ENCODE measurements around the gene ABCA1. TPM values are rescaled to one million over a fixed set of nuclear protein-coding genes. Genes with fewer than 3 reads are reported as not detected.

Gene ABCA1
- total RNA-seq, 1 experiment from 2014 or later: 0.69 TPM

GRCh38 chr9:104758974-104759373 lies 169.0 kb downstream of the ABCA1 start:
- ChIA-PET POLR2A (ENCODE audit: low non-redundant PET) (no interaction called here), CTCF (interaction anchor here (0.6 kb wide), 1 partner anchor 11 kb away, joined by 3 read pairs; no protein-coding TSS in a partner anchor)
- DNase-seq (ENCODE audit: low spot score): no peak
- Histone ChIP-seq H3K4me3 (ENCODE audit: low read depth, low read length, poor library complexity, severe bottlenecking) (no peak overlapping the region), H3K27ac (ENCODE audit: low read depth, low read length, poor library complexity, severe bottlenecking) (no peak overlapping the region), H3K36me3 (ENCODE audit: insufficient read depth, low read length, poor library complexity, severe bottlenecking) (no peaks in the 10 kb centered on the region), H3K9me3 (ENCODE audit: low read depth, low read length, poor library complexity, severe bottlenecking) (no peaks in the 10 kb centered on the region), H3K4me1 (ENCODE audit: insufficient read depth, low read length, poor library complexity, severe bottlenecking) (no peaks in the 10 kb centered on the region), H3K27me3 (replicated peaks; ENCODE audit: insufficient read depth, low read depth, low read length, poor library complexity) (no peaks in the 10 kb centered on the region)
- intact Hi-C loops (cut with micrococcal nuclease; ENCODE audit: unreplicated experiment): no loop called here
- no TSS peak for BruUV-seq (replicated peaks)
- no peak for TF ChIP-seq EZH2 (IDR thresholded peaks at IDR 0.05; ENCODE audit: borderline replicate concordance, low read depth, low read length, poor library complexity, severe bottlenecking)
- no peak for TF ChIP-seq CTCF (conservative IDR thresholded peaks at IDR 0.05; ENCODE audit: low read depth, low read length)

GRCh38 chr9:104750185-104750767 lies 177.7 kb downstream of the ABCA1 start:
- H3K27ac ChIP-seq (ENCODE audit: low read depth, low read length, poor library complexity, severe bottlenecking): no peak overlapping the region
- intact Hi-C loops (cut with micrococcal nuclease; ENCODE audit: unreplicated experiment): no loop called here
- no TSS peak for BruUV-seq (replicated peaks)
- TF ChIP-seq CTCF (conservative IDR thresholded peaks at IDR 0.05; ENCODE audit: low read depth, low read length) (no peak), EZH2 (IDR thresholded peaks at IDR 0.05; ENCODE audit: borderline replicate concordance, low read depth, low read length, poor library complexity, severe bottlenecking) (no peak)
- no peaks in the 10 kb centered on the region for H3K9me3 ChIP-seq (ENCODE audit: low read depth, low read length, poor library complexity, severe bottlenecking)
- no peaks in the 10 kb centered on the region for H3K27me3 ChIP-seq (replicated peaks; ENCODE audit: insufficient read depth, low read depth, low read length, poor library complexity)
- POLR2A ChIA-PET (ENCODE audit: low non-redundant PET): no interaction called here
- no peaks in the 10 kb centered on the region for H3K36me3 ChIP-seq (ENCODE audit: insufficient read depth, low read length, poor library complexity, severe bottlenecking)
- CTCF ChIA-PET: no interaction called here
- no peak overlapping the region for H3K4me3 ChIP-seq (ENCODE audit: low read depth, low read length, poor library complexity, severe bottlenecking)
- no peaks in the 10 kb centered on the region for H3K4me1 ChIP-seq (ENCODE audit: insufficient read depth, low read length, poor library complexity, severe bottlenecking)
- DNase-seq (ENCODE audit: low spot score): no peak

- Histone ChIP-seq H3K27me3 (replicated peaks; ENCODE audit: insufficient read depth, low read depth, low read length, poor library complexity) (no peaks in the 10 kb centered on the region), H3K27ac (ENCODE audit: low read depth, low read length, poor library complexity, severe bottlenecking) (peak overlapping the region; percentile 79), H3K9me3 (ENCODE audit: low read depth, low read length, poor library complexity, severe bottlenecking) (no peaks in the 10 kb centered on the region), H3K4me3 (ENCODE audit: low read depth, low read length, poor library complexity, severe bottlenecking) (peak overlapping the region; percentile 90), H3K4me1 (ENCODE audit: insufficient read depth, low read length, poor library complexity, severe bottlenecking) (no peaks in the 10 kb centered on the region), H3K36me3 (ENCODE audit: insufficient read depth, low read length, poor library complexity, severe bottlenecking) (no peaks in the 10 kb centered on the region)
- DNase-seq (ENCODE audit: low spot score): peak; percentile 17
- BruUV-seq (replicated peaks): no TSS peak
- no peak for TF ChIP-seq EZH2 (IDR thresholded peaks at IDR 0.05; ENCODE audit: borderline replicate concordance, low read depth, low read length, poor library complexity, severe bottlenecking)
- TF ChIP-seq CTCF (conservative IDR thresholded peaks at IDR 0.05; ENCODE audit: low read depth, low read length): no peak
- intact Hi-C loops (cut with micrococcal nuclease; ENCODE audit: unreplicated experiment): no loop called here
- ChIA-PET CTCF (interaction anchor here (0.6 kb wide), 1 partner anchor 154 kb away, joined by 4 read pairs; no protein-coding TSS in a partner anchor), POLR2A (ENCODE audit: low non-redundant PET) (no interaction called here)
Observed at GRCh38 chr9:104748359-104749031, 179.5 kb downstream of the ABCA1 start.
